HEK293 (cell line): ENCODE measurements around the gene SLC10A2.

Experiments
- CTCF ChIA-PET: fragments of 350-600 bp; formaldehyde crosslinking; extraction: SDS; loops from one replicate; lab custom pipeline; 2021; ENCODE audit warnings: antibody characterized with exemption; lab: Yijun Ruan, JAX
- POLR2A ChIA-PET: fragments of 300-600 bp; formaldehyde crosslinking; extraction: SDS; loops from one replicate; lab custom pipeline; 2020; ENCODE audit warnings: antibody characterized with exemption, inconsistent platforms; lab: Yijun Ruan, JAX
- H3K27ac ChIP-seq: fragments of 200-500 bp; sonication (Bioruptor generic); 2 replicates; pipeline ENCODE4 v1.5.1; 2014; ENCODE audit warnings: low read depth, low read length, control low read depth, inconsistent platforms; ENCODE audit errors: extremely low read depth
- H3K36me3 ChIP-seq, 2 experiments: fragments of 200-500 bp in 1 of 2; sonication (Bioruptor generic) in 1 of 2; 1 replicate in 1 of 2; 2 replicates in 1 of 2; pipeline ENCODE4 v1.5.1; 2014 to 2017; ENCODE audit warnings: inconsistent platforms in 2 of 2, low read length in 2 of 2; ENCODE audit not compliant: control insufficient read depth in 2 of 2, insufficient read depth in 1 of 2
- H3K4me1 ChIP-seq: fragments of 200-500 bp; sonication (Bioruptor generic); 2 replicates; pipeline ENCODE4 v1.5.1; 2014; ENCODE audit warnings: mild to moderate bottlenecking, low read length, inconsistent platforms; ENCODE audit not compliant: control insufficient read depth, insufficient read depth
- H3K4me3 ChIP-seq: 2 replicates; pipeline ENCODE4 v1.5.1; 2011; ENCODE audit warnings: low read depth, mild to moderate bottlenecking, control low read depth, low read length, moderate library complexity
- H3K9me3 ChIP-seq: fragments of 200-500 bp; sonication (Bioruptor generic); 2 replicates; pipeline ENCODE4 v1.5.1; 2014; ENCODE audit warnings: low read depth, low read length, inconsistent platforms; ENCODE audit not compliant: control insufficient read depth, insufficient read depth
- GLIS2 ChIP-seq: fragments of 450-650 bp; formaldehyde crosslinking; IDR thresholded peaks from 2 replicates; pipeline ENCODE4 v1.5.1; 2016; ENCODE audit warnings: missing biosample characterization, missing genetic modification characterization
- KLF1 ChIP-seq: fragments of 450-650 bp; formaldehyde crosslinking; IDR thresholded peaks from 2 replicates; pipeline ENCODE4 v1.5.1; 2016; ENCODE audit warnings: missing biosample characterization, missing genetic modification characterization
- ZBTB17 ChIP-seq: fragments of 450-650 bp; formaldehyde crosslinking; IDR thresholded peaks from 2 replicates; pipeline ENCODE4 v1.5.1; 2016; ENCODE audit warnings: missing biosample characterization, missing genetic modification characterization
- ZFHX2 ChIP-seq: fragments of 450-650 bp; formaldehyde crosslinking; conservative IDR thresholded peaks from 2 replicates; pipeline ENCODE4 v1.5.1; 2016; ENCODE audit warnings: missing biosample characterization, missing genetic modification characterization
- ZFP69B ChIP-seq: fragments of 450-650 bp; formaldehyde crosslinking; IDR thresholded peaks from 2 replicates; pipeline ENCODE4 v1.5.1; 2016; ENCODE audit warnings: missing biosample characterization, missing genetic modification characterization
- ZNF10 ChIP-seq: fragments of 450-650 bp; formaldehyde crosslinking; IDR thresholded peaks from 2 replicates; pipeline ENCODE4 v1.5.1; 2017; ENCODE audit warnings: missing biosample characterization, missing genetic modification characterization
- ZNF202 ChIP-seq: fragments of 450-650 bp; formaldehyde crosslinking; IDR thresholded peaks from 2 replicates; pipeline ENCODE4 v1.5.1; 2016; ENCODE audit warnings: missing biosample characterization, missing genetic modification characterization, borderline replicate concordance
- ZNF23 ChIP-seq: fragments of 450-650 bp; formaldehyde crosslinking; IDR thresholded peaks from 2 replicates; pipeline ENCODE4 v1.5.1; 2016; ENCODE audit warnings: missing biosample characterization, missing genetic modification characterization, borderline replicate concordance
- ZNF274 ChIP-seq, 2 experiments: fragments of 200-500 bp in 1 of 2; fragments of 450-650 bp in 1 of 2; sonication (Bioruptor generic) in 1 of 2; formaldehyde crosslinking in 1 of 2; IDR thresholded peaks; 2 replicates each; pipeline versions ENCODE4 v1.5.1 to v1.6.1; 2014 to 2016; ENCODE audit warnings: borderline replicate concordance in 1 of 2, inconsistent platforms in 1 of 2, low read length in 1 of 2, missing biosample characterization in 1 of 2, missing genetic modification characterization in 1 of 2
- ZNF433 ChIP-seq: fragments of 450-650 bp; formaldehyde crosslinking; IDR thresholded peaks from 2 replicates; pipeline ENCODE4 v1.5.1; 2016; ENCODE audit warnings: missing biosample characterization, missing genetic modification characterization, low read depth
- ZNF501 ChIP-seq: fragments of 450-650 bp; formaldehyde crosslinking; IDR thresholded peaks from 2 replicates; pipeline ENCODE4 v1.5.1; 2016; ENCODE audit warnings: missing biosample characterization, missing genetic modification characterization
- ZNF549 ChIP-seq: fragments of 450-650 bp; IDR thresholded peaks from 2 replicates; pipeline ENCODE4 v1.5.1; 2018; ENCODE audit warnings: missing biosample characterization, missing genetic modification characterization, mild to moderate bottlenecking, inconsistent platforms, moderate library complexity
- ZNF585B ChIP-seq: fragments of 450-650 bp; formaldehyde crosslinking; IDR thresholded peaks from 2 replicates; pipeline ENCODE4 v1.5.1; 2016; ENCODE audit warnings: missing biosample characterization, missing genetic modification characterization
- ZNF610 ChIP-seq: fragments of 450-650 bp; formaldehyde crosslinking; IDR thresholded peaks from 2 replicates; pipeline ENCODE4 v1.5.1; 2016; ENCODE audit warnings: missing biosample characterization, missing genetic modification characterization, borderline replicate concordance
- ZNF626 ChIP-seq: fragments of 450-650 bp; sonication (Bioruptor Pico); formaldehyde crosslinking; IDR thresholded peaks from 2 replicates; pipeline ENCODE4 v1.5.1; 2018; ENCODE audit warnings: missing biosample characterization, missing genetic modification characterization, inconsistent platforms
- ZNF707 ChIP-seq: fragments of 450-650 bp; formaldehyde crosslinking; IDR thresholded peaks from 2 replicates; pipeline ENCODE4 v1.5.1; 2016; ENCODE audit warnings: missing biosample characterization, missing genetic modification characterization
- TF ChIP-seq, protein P1 (sequence below): fragments of 450-650 bp; formaldehyde crosslinking; conservative IDR thresholded peaks from 2 replicates; pipeline ENCODE4 v1.5.1; 2016; ENCODE audit warnings: low read depth, missing biosample characterization, missing genetic modification characterization
- TF ChIP-seq, protein P2 (sequence below): fragments of 450-650 bp; formaldehyde crosslinking; IDR thresholded peaks from 2 replicates; pipeline ENCODE4 v1.5.1; 2016; ENCODE audit warnings: missing biosample characterization, missing genetic modification characterization
- TF ChIP-seq, protein P3 (sequence below): sonication (generic); formaldehyde crosslinking; IDR thresholded peaks from 2 replicates; pipeline ENCODE4 v1.8.1; 2022; ENCODE audit warnings: mild to moderate bottlenecking, moderate library complexity, missing genetic modification reagents
- TF ChIP-seq, protein P4 (sequence below): fragments of 450-650 bp; formaldehyde crosslinking; IDR thresholded peaks from 2 replicates; pipeline ENCODE4 v1.5.1; 2016; ENCODE audit warnings: missing biosample characterization, missing genetic modification characterization, borderline replicate concordance

The SLC10A2 gene

DNA sequence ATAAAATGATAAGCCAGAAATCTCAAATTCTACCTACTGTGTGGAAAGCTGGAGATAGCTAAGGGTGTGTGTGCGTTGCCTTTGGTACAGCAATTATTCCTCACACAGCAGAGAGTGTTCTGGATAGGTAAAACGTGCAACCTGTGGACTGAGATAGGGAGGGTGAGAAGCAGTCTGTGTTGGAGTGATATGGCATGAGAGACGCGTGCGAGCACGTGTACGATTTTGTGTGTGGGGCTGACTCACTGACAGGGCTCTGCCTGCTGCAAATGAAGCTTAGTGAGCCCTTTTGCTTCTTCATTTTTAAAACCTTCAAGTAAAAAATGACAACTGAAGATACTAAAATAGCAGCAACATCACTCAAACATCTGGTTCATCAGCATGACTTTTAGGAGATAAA, 35.7 kb upstream of the SLC10A2 start:
- H3K4me1 ChIP-seq: no peaks in the 10 kb centered on the region
- ChIA-PET CTCF (no interaction called here), POLR2A (no interaction called here)
- no peaks in the 10 kb centered on the region for H3K36me3 ChIP-seq
- TF ChIP-seq, protein P1, sequence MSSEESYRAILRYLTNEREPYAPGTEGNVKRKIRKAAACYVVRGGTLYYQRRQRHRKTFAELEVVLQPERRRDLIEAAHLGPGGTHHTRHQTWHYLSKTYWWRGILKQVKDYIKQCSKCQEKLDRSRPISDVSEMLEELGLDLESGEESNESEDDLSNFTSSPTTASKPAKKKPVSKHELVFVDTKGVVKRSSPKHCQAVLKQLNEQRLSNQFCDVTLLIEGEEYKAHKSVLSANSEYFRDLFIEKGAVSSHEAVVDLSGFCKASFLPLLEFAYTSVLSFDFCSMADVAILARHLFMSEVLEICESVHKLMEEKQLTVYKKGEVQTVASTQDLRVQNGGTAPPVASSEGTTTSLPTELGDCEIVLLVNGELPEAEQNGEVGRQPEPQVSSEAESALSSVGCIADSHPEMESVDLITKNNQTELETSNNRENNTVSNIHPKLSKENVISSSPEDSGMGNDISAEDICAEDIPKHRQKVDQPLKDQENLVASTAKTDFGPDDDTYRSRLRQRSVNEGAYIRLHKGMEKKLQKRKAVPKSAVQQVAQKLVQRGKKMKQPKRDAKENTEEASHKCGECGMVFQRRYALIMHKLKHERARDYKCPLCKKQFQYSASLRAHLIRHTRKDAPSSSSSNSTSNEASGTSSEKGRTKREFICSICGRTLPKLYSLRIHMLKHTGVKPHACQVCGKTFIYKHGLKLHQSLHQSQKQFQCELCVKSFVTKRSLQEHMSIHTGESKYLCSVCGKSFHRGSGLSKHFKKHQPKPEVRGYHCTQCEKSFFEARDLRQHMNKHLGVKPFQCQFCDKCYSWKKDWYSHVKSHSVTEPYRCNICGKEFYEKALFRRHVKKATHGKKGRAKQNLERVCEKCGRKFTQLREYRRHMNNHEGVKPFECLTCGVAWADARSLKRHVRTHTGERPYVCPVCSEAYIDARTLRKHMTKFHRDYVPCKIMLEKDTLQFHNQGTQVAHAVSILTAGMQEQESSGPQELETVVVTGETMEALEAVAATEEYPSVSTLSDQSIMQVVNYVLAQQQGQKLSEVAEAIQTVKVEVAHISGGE: no peak
- TF ChIP-seq, protein P2, sequence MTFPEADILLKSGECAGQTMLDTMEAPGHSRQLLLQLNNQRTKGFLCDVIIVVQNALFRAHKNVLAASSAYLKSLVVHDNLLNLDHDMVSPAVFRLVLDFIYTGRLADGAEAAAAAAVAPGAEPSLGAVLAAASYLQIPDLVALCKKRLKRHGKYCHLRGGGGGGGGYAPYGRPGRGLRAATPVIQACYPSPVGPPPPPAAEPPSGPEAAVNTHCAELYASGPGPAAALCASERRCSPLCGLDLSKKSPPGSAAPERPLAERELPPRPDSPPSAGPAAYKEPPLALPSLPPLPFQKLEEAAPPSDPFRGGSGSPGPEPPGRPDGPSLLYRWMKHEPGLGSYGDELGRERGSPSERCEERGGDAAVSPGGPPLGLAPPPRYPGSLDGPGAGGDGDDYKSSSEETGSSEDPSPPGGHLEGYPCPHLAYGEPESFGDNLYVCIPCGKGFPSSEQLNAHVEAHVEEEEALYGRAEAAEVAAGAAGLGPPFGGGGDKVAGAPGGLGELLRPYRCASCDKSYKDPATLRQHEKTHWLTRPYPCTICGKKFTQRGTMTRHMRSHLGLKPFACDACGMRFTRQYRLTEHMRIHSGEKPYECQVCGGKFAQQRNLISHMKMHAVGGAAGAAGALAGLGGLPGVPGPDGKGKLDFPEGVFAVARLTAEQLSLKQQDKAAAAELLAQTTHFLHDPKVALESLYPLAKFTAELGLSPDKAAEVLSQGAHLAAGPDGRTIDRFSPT (tag by site-specific recombination): no peak
- no peak for TF ChIP-seq KLF1 (tag by site-specific recombination)
- no peak for TF ChIP-seq ZNF610 (tag by site-specific recombination)
- TF ChIP-seq, protein P3, sequence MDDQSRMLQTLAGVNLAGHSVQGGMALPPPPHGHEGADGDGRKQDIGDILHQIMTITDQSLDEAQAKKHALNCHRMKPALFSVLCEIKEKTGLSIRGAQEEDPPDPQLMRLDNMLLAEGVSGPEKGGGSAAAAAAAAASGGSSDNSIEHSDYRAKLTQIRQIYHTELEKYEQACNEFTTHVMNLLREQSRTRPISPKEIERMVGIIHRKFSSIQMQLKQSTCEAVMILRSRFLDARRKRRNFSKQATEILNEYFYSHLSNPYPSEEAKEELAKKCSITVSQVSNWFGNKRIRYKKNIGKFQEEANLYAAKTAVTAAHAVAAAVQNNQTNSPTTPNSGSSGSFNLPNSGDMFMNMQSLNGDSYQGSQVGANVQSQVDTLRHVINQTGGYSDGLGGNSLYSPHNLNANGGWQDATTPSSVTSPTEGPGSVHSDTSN (CRISPR knock-in tag): no peak
- no peak for TF ChIP-seq ZNF202 (tag by site-specific recombination)
- TF ChIP-seq ZNF433: no peak
- no peak for TF ChIP-seq ZFP69B (tag by site-specific recombination)
- no peak for TF ChIP-seq ZNF10 (tag by site-specific recombination)
- TF ChIP-seq ZNF274 (IDR thresholded peaks at IDR 0.05; ENCODE audit: low read length): no peak
- no peak for TF ChIP-seq ZNF274 (tag by site-specific recombination; IDR thresholded peaks at IDR 0.05; ENCODE audit: borderline replicate concordance)
- no peak for TF ChIP-seq ZNF626 (tag by site-specific recombination)
- no peak for TF ChIP-seq ZNF549 (tag by site-specific recombination)
- TF ChIP-seq ZNF23 (tag by site-specific recombination): no peak
- TF ChIP-seq, protein P4, sequence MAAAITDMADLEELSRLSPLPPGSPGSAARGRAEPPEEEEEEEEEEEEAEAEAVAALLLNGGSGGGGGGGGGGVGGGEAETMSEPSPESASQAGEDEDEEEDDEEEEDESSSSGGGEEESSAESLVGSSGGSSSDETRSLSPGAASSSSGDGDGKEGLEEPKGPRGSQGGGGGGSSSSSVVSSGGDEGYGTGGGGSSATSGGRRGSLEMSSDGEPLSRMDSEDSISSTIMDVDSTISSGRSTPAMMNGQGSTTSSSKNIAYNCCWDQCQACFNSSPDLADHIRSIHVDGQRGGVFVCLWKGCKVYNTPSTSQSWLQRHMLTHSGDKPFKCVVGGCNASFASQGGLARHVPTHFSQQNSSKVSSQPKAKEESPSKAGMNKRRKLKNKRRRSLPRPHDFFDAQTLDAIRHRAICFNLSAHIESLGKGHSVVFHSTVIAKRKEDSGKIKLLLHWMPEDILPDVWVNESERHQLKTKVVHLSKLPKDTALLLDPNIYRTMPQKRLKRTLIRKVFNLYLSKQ: no peak
- no peak for TF ChIP-seq ZBTB17
- no peak for TF ChIP-seq GLIS2 (tag by site-specific recombination)
- TF ChIP-seq ZNF585B (tag by site-specific recombination): no peak
- no peak for TF ChIP-seq ZNF501 (tag by site-specific recombination)
- TF ChIP-seq ZNF707 (tag by site-specific recombination): no peak
- no peak for TF ChIP-seq ZFHX2
- TF ChIP-seq, all 188 proteins: peak for 0
- no peaks in the 10 kb centered on the region for H3K9me3 ChIP-seq
- no peak overlapping the region for H3K27ac ChIP-seq
- no peak overlapping the region for H3K4me3 ChIP-seq
